Gastrocnemius medialis (tissue), 4 donors: Measurements from ENCODE around the gene TJP3. TPM values are rescaled to one million over a fixed set of nuclear protein-coding genes. Genes with fewer than 3 reads are reported as not detected.

Experiments
- ATAC-seq, 2 donors: fragments of 150-250 bp; one replicate each; pipeline ENCODE4 v1.9.1; 2016
- DNase-seq, 2 donors: peaks; one replicate each; pipeline ENCODE4 v3.0.0-alpha.2; 2019
- H3K27ac ChIP-seq, 4 donors: fragments of 200-600 bp; sonication (generic); 1 replicate in 1 of 4; 2 replicates in 3 of 4; pipeline ENCODE4 v1.5.1; 2016 to 2018; ENCODE audit warnings: mild to moderate bottlenecking in 2 of 4, moderate library complexity in 1 of 4
- H3K27me3 ChIP-seq, 3 donors: fragments of 200-600 bp; sonication (generic) in 2 of 3; 1 replicate in 1 of 3; 2 replicates in 2 of 3; pipeline versions ENCODE4 v1.5.1 to v1.6.0; 2016 to 2019; ENCODE audit warnings: mild to moderate bottlenecking in 1 of 3, moderate library complexity in 1 of 3
- H3K36me3 ChIP-seq, 2 donors: fragments of 200-600 bp; sonication (generic) in 1 of 2; one replicate each; pipeline ENCODE4 v1.5.1; 2017 to 2018
- H3K4me1 ChIP-seq, 2 donors: fragments of 200-600 bp; sonication (generic) in 1 of 2; one replicate each; pipeline ENCODE4 v1.5.1; 2016 to 2017; ENCODE audit warnings: mild to moderate bottlenecking in 2 of 2
- H3K4me3 ChIP-seq, 4 donors: fragments of 200-600 bp; sonication (generic) in 3 of 4; 1 replicate in 1 of 4; 2 replicates in 3 of 4; pipeline ENCODE4 v1.5.1; 2016 to 2019; ENCODE audit warnings: mild to moderate bottlenecking in 2 of 4
- H3K9me3 ChIP-seq, 3 donors: fragments of 200-600 bp; sonication (generic) in 2 of 3; 1 replicate in 1 of 3; 2 replicates in 2 of 3; pipeline ENCODE4 v1.5.1; 2016 to 2019
- POLR2A ChIP-seq, 2 donors: fragments of 450-650 bp; IDR thresholded peaks; one replicate each; pipeline ENCODE4 v1.6.1; 2017; ENCODE audit warnings: antibody characterized with exemption in 2 of 2, mild to moderate bottlenecking in 2 of 2, moderate library complexity in 2 of 2
- in situ Hi-C, 4 donors: fragments of 200-750 bp; cut with MboI; loops; one replicate each; pipeline versions ENCODE4 v1.15.0 to v1.8.0; 2017; ENCODE audit warnings: low sequenced_read_pairs in 4 of 4
- intact Hi-C: fragments of 100-400 bp; cut with DNase I; formaldehyde crosslinking; loops from one replicate; pipeline ENCODE4 v1.15.1; 2023; ENCODE audit warnings: low total_unique reads
- total RNA-seq, 4 donors: library from RNA; depleted of rRNA; stranded (reverse); fragments of >200 nt; gene quantifications; one replicate each; pipeline versions ENCODE4 v1.1.0 to v1.2.3, GENCODE V29; 2016
- TF ChIP-seq, protein P1 (sequence below), 5 experiments: fragments of 450-650 bp in 3 of 5; fragments of 200-600 bp in 2 of 5; sonication (generic) in 2 of 5; IDR thresholded peaks in 4 of 5; conservative IDR thresholded peaks in 1 of 5; 1 replicate in 4 of 5; 2 replicates in 1 of 5; pipeline ENCODE4 v1.5.1; 2016 to 2019; ENCODE audit warnings: antibody characterized with exemption in 5 of 5, mild to moderate bottlenecking in 3 of 5, moderate library complexity in 3 of 5

Gene TJP3
- total RNA-seq, 4 donors from 2014 or later = 0.67 to 3.7 (median 1.7) TPM

DNA sequence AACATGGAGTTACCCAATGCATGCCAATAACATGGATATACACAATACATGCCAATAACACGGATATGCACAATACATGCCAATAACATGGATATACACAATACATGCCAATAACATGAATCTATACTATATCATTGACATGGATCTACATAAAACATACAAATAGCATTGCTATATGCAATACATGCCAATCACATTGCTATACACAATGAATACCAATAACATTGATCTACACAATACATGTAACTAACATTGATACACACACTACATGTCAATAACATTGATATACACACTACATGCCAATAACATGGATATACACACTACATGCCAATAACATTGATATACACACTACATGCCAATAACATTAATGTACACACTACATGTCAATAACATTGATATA is 7.0 kb upstream of the TJP3 start:
- intact Hi-C loops = no loop called here
- no peaks in the 10 kb centered on the region for H3K36me3 ChIP-seq
- in situ Hi-C loops = loop anchor here in 2 of 4 donors (5.0 kb wide), 1 partner anchor 39 kb away; no protein-coding TSS in a partner anchor
- no peak for TF ChIP-seq POLR2A (IDR thresholded peaks at IDR 0.05)
- TF ChIP-seq, protein P1, sequence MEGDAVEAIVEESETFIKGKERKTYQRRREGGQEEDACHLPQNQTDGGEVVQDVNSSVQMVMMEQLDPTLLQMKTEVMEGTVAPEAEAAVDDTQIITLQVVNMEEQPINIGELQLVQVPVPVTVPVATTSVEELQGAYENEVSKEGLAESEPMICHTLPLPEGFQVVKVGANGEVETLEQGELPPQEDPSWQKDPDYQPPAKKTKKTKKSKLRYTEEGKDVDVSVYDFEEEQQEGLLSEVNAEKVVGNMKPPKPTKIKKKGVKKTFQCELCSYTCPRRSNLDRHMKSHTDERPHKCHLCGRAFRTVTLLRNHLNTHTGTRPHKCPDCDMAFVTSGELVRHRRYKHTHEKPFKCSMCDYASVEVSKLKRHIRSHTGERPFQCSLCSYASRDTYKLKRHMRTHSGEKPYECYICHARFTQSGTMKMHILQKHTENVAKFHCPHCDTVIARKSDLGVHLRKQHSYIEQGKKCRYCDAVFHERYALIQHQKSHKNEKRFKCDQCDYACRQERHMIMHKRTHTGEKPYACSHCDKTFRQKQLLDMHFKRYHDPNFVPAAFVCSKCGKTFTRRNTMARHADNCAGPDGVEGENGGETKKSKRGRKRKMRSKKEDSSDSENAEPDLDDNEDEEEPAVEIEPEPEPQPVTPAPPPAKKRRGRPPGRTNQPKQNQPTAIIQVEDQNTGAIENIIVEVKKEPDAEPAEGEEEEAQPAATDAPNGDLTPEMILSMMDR (IDR thresholded peaks at IDR 0.05 in 4 of 5, conservative IDR thresholded peaks at IDR 0.05 in 1 of 5) = no peak
- H3K27me3 ChIP-seq = peaks cover 0 to 6% (median 2%) of the 10 kb centered on the region in 3 donors
- no peak overlapping the region for H3K27ac ChIP-seq
- no peak overlapping the region for H3K4me3 ChIP-seq
- no peak for ATAC-seq
- no peaks in the 10 kb centered on the region for H3K9me3 ChIP-seq
- DNase-seq = no peak
- H3K4me1 ChIP-seq = peaks cover 0 to 19% of the 10 kb centered on the region in 2 donors

DNA sequence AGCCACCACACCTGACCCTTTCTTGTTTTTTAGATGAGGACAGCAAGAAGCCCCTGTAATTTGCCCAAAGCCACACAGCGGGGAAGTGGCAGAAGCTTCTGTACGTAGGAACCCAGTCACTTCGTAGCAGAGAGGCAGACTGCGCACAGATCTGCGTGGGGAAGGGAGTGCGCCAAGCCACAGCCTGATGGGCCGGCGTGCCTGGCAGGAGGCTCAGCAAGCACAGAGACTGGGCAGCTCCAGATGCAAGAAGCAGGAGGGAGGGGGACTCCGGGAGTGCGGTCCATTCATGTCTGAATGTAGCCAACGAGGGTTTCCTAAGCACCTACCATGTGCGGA is 347 bp upstream of the TJP3 start:
- Histone ChIP-seq H3K27ac (no peak overlapping the region), H3K27me3 (peaks cover 0 to 11% (median 2%) of the 10 kb centered on the region in 3 donors), H3K36me3 (no peaks in the 10 kb centered on the region), H3K4me1 (peaks cover 5 to 13% of the 10 kb centered on the region in 2 donors), H3K9me3 (no peaks in the 10 kb centered on the region), H3K4me3 (no peak overlapping the region)
- in situ Hi-C loops = no loop called here
- ATAC-seq = no peak
- DNase-seq = no peak
- intact Hi-C loops = no loop called here
- no peak for TF ChIP-seq POLR2A (IDR thresholded peaks at IDR 0.05)
- TF ChIP-seq, protein P1 (IDR thresholded peaks at IDR 0.05 in 4 of 5, conservative IDR thresholded peaks at IDR 0.05 in 1 of 5) = no peak

DNA sequence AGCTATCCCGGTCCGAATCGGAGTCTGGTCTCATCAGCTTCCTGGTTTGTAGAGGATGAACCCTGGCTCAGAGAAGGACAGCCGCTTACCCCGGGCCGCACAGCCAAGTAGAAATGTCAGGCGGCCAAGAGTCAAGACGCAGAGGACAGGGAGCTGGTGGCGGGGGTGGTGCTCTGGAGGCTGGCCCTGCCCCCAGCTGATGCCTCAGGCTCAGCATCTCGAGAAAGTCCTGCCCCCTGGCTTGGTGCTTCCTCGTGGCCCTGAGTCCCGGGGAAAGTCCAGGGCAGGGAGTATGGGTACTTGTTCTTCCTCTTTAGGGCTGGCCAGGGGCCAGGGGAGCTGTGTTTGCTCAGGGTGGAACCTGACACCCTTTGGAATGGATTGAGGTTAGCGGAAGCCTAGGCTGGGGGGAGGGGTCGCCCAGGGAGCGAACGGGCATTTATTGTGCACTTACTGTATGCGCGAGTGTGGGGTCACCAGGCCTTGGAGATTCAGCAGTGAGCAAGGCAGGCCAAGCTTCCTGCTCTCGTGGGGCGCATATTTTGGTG is 2.2 kb downstream of the TJP3 start:
- in situ Hi-C loops (no loop called here), intact Hi-C loops (no loop called here)
- Histone ChIP-seq H3K27ac (no peak overlapping the region), H3K9me3 (no peaks in the 10 kb centered on the region), H3K27me3 (peaks cover 0 to 5% (median 0%) of the 10 kb centered on the region in 3 donors), H3K4me3 (no peak overlapping the region), H3K36me3 (no peaks in the 10 kb centered on the region), H3K4me1 (peaks cover 5 to 13% of the 10 kb centered on the region in 2 donors)
- TF ChIP-seq POLR2A (IDR thresholded peaks at IDR 0.05) = no peak
- TF ChIP-seq, protein P1 (IDR thresholded peaks at IDR 0.05 in 4 of 5, conservative IDR thresholded peaks at IDR 0.05 in 1 of 5) = no peak
- DNase-seq (peak; percentile 32 to 58), ATAC-seq (peak; percentile 29 to 33)

DNA sequence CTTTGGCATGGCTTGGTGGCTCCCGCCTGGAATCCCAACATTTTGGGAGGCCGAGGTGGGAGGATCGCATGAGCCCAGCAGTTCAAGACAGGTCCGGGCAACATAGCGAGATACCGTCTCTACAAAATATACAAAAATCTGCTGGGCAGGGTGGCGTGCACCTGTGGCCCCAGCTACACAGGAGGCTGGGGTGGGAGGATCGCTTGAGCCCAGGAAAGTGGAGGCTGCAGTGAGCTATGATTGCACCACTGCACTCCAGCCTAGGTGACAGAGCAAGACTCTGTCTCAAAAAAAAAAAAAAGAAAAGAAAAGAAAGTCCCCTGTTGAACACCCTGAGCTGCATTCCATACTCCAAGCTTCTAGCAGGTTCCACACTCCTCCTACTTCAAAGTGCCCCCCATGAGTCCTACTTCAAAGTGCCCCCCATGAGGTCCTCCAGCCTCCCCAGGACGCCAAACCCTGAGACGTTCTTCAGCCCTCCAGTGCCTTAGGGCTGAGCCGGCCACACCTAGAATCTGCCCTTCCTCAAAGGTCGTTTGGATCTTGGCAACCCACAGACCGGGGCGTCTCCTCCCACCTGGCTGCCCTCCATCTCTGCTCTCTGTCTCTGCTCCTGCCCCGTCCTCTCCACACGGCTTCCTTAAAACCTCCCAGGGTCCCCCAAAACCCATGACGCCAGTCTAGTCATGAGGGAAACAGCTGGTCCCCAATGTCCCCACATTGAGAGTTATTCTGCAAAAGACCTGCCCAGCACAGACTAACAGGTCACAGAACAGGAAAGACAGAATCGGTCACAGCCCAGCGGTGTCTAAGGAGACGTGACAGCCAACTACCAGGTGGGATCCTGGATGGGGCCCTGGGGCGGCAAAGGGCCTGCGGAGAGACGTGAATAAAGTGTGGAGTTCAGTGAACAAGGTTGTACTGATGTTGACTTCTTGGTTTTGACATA is 4.8 kb downstream of the TJP3 start:
- Histone ChIP-seq H3K27me3 (peaks cover 0 to 7% (median 0%) of the 10 kb centered on the region in 3 donors), H3K36me3 (no peaks in the 10 kb centered on the region), H3K4me1 (peaks cover 5 to 12% of the 10 kb centered on the region in 2 donors), H3K4me3 (no peak overlapping the region), H3K9me3 (no peaks in the 10 kb centered on the region), H3K27ac (no peak overlapping the region)
- intact Hi-C loops (no loop called here), in situ Hi-C loops (no loop called here)
- DNase-seq = no peak
- ATAC-seq = peak in 1 of 2 donors; percentile 42
- TF ChIP-seq POLR2A (IDR thresholded peaks at IDR 0.05) = no peak
- TF ChIP-seq, protein P1 (IDR thresholded peaks at IDR 0.05 in 4 of 5, conservative IDR thresholded peaks at IDR 0.05 in 1 of 5) = no peak
